Esophagus mucosa (tissue), 1 donor: Measurements from ENCODE around the gene TM9SF4. TPM values are rescaled to one million over a fixed set of nuclear protein-coding genes. Genes with fewer than 3 reads are reported as not detected.

Experiments used
- ATAC-seq: fragments of 200-7000 bp; cut with Tn5 transposase; one replicate; pipeline ENCODE4 v1.9.1; 2020
- total RNA-seq: library from RNA; stranded (reverse); gene quantifications from one replicate; pipeline ENCODE4 v1.2.4, GENCODE V29; 2023
- donor health status: DM: yes; HTN: yes; CAD: no.

TM9SF4 gene
- total RNA-seq, 1 donor from 2014 or later: 42.4 TPM

- ATAC-seq: no peak
Observed at GRCh38 chr20:32209850-32210605, 100.5 kb downstream of the TM9SF4 start.

- ATAC-seq: no peak
Observed at GRCh38 chr20:32213870-32214269, 104.4 kb downstream of the TM9SF4 start.

GRCh38 chr20:32215147-32215546 is 105.6 kb downstream of the TM9SF4 start:
- no peak for ATAC-seq

- ATAC-seq: no peak
Observed at GRCh38 chr20:32215729-32216128, 106.2 kb downstream of the TM9SF4 start.

GRCh38 chr20:32216179-32217142 is 106.9 kb downstream of the TM9SF4 start:
- ATAC-seq: no peak

Other genes with a start within 250 kb of the TM9SF4 start
- gene DUSP15, start 239.2 kb upstream of the TM9SF4 start, total RNA-seq: 0.64 TPM
- 0.16 TPM for gene TTLL9, start 239.1 kb upstream of the TM9SF4 start, total RNA-seq
- gene PDRG1, start 157.7 kb upstream of the TM9SF4 start, total RNA-seq: 12.2 TPM
- not detected for gene XKR7, start 141.6 kb upstream of the TM9SF4 start, total RNA-seq
- gene CCM2L, start 99.3 kb upstream of the TM9SF4 start, total RNA-seq: 1.2 TPM
- gene HCK, start 57.5 kb upstream of the TM9SF4 start, total RNA-seq: 2.9 TPM
- gene PLAGL2, start 98.0 kb downstream of the TM9SF4 start, total RNA-seq: 11.0 TPM
- gene POFUT1, start 98.2 kb downstream of the TM9SF4 start, total RNA-seq: 18.3 TPM
- 11.9 TPM for gene KIF3B, start 167.9 kb downstream of the TM9SF4 start, total RNA-seq
- 27.5 TPM for gene ASXL1, start 248.6 kb downstream of the TM9SF4 start, total RNA-seq